H7 (cell line): ENCODE results near the gene C4orf46. TPM values are rescaled to one million over a fixed set of nuclear protein-coding genes. Genes with fewer than 3 reads are reported as not detected.
"Not testable (repeated sequence)": the region's sequence is repeated elsewhere in the genome, so short reads cannot be mapped to it uniquely, and the experiment has no call there.

ENCODE experiments used
- DNase-seq: peaks from one replicate; pipeline ENCODE4 v3.0.0; 2012
- H3K27me3 ChIP-seq: 2 replicates; pipeline ENCODE4 v1.6.0; 2011; ENCODE audit warnings: mild to moderate bottlenecking, low read length; ENCODE audit not compliant: control insufficient read depth, insufficient read depth
- H3K36me3 ChIP-seq: replicated peaks from 2 replicates; pipeline ENCODE4 v1.5.1; 2011; ENCODE audit warnings: low read length; ENCODE audit not compliant: control insufficient read depth, insufficient read depth
- H3K4me3 ChIP-seq: 2 replicates; pipeline ENCODE4 v1.5.1; 2011; ENCODE audit warnings: low read depth, mild to moderate bottlenecking, control low read depth, low read length, moderate library complexity; ENCODE audit not compliant: insufficient read depth
- total RNA-seq: library from RNA; depleted of rRNA; stranded (reverse); fragments of >200 nt; shearing (Covaris generic); gene quantifications from 2 replicates; pipeline ENCODE4 v1.2.3, GENCODE V29; 2014; rRNA removed

C4orf46 gene
- 32.9 and 35.8 TPM in 2 replicates for total RNA-seq

- peaks cover 1% of the 10 kb centered on the region; the same call in 1 of the 2 replicates for H3K36me3 ChIP-seq
Measured at GRCh38 chr4:158671665-158671914, at the start of gene C4orf46. C4orf46 (minus strand) TSS chr4:158671887; CDS start chr4:158671801, 86 bp downstream.

GRCh38 chr4:158715802-158716201, 44.1 kb upstream of the C4orf46 start:
- no peaks in the 10 kb centered on the region for H3K27me3 ChIP-seq
- peaks cover 14% of the 10 kb centered on the region for H3K36me3 ChIP-seq
- no peak for DNase-seq
- H3K4me3 ChIP-seq, result no peak overlapping the region

More at GRCh38 chr4:158671665-158671914, at the start of gene C4orf46:
- no peak for DNase-seq
- H3K4me3 ChIP-seq, result peak within 1 kb of the TSS; percentile 89
- H3K27me3 ChIP-seq, result no peaks in the 10 kb centered on the region

GRCh38 chr4:158714937-158715336, 43.2 kb upstream of the C4orf46 start:
- Histone ChIP-seq H3K36me3 (peaks cover 12% of the 10 kb centered on the region), H3K4me3 (no peak overlapping the region), H3K27me3 (no peaks in the 10 kb centered on the region)
- no peak for DNase-seq

GRCh38 chr4:158712622-158713021, 40.9 kb upstream of the C4orf46 start:
- not testable (repeated sequence) for DNase-seq, H3K27me3 ChIP-seq, H3K4me3 ChIP-seq
- peaks cover 11% of the 10 kb centered on the region for H3K36me3 ChIP-seq

- peaks cover 11% of the 10 kb centered on the region for H3K36me3 ChIP-seq
- no peak for DNase-seq
- H3K27me3 ChIP-seq, result no peaks in the 10 kb centered on the region
- H3K4me3 ChIP-seq, result no peak overlapping the region
Measured at GRCh38 chr4:158710814-158711213, 39.1 kb upstream of the C4orf46 start.

GRCh38 chr4:158704274-158704673, 32.6 kb upstream of the C4orf46 start:
- peaks cover 2% of the 10 kb centered on the region for H3K36me3 ChIP-seq
- H3K27me3 ChIP-seq, result no peaks in the 10 kb centered on the region
- DNase-seq, result no peak
- H3K4me3 ChIP-seq, result no peak overlapping the region

GRCh38 chr4:158688813-158689212, 17.1 kb upstream of the C4orf46 start:
- Histone ChIP-seq H3K27me3 (no peaks in the 10 kb centered on the region), H3K36me3 (no peaks in the 10 kb centered on the region; the same call in 1 of the 2 replicates), H3K4me3 (no peak overlapping the region)
- DNase-seq, result no peak

GRCh38 chr4:158682066-158682465, 10.4 kb upstream of the C4orf46 start:
- DNase-seq, result no peak
- H3K27me3 ChIP-seq, result no peaks in the 10 kb centered on the region

GRCh38 chr4:158681629-158682028, 9.9 kb upstream of the C4orf46 start:
- Histone ChIP-seq H3K4me3 (no peak overlapping the region), H3K27me3 (no peaks in the 10 kb centered on the region), H3K36me3 (no peaks in the 10 kb centered on the region; the same call in 1 of the 2 replicates)
- DNase-seq, result no peak

More at GRCh38 chr4:158682066-158682465, 10.4 kb upstream of the C4orf46 start:
- Histone ChIP-seq H3K4me3 (no peak overlapping the region), H3K36me3 (no peaks in the 10 kb centered on the region; the same call in 1 of the 2 replicates)

- Histone ChIP-seq H3K36me3 (no peaks in the 10 kb centered on the region), H3K4me3 (no peak overlapping the region), H3K27me3 (no peaks in the 10 kb centered on the region)
- no peak for DNase-seq
Measured at GRCh38 chr4:158678767-158679166, 7.1 kb upstream of the C4orf46 start.

- Histone ChIP-seq H3K36me3 (no peaks in the 10 kb centered on the region), H3K27me3 (no peaks in the 10 kb centered on the region), H3K4me3 (no peak overlapping the region)
- DNase-seq, result no peak
Measured at GRCh38 chr4:158676076-158676475, 4.4 kb upstream of the C4orf46 start.

GRCh38 chr4:158673633-158674032, 1.9 kb upstream of the C4orf46 start:
- no peak overlapping the region for H3K4me3 ChIP-seq
- DNase-seq, result no peak
- H3K27me3 ChIP-seq, result no peaks in the 10 kb centered on the region
- peaks cover 1% of the 10 kb centered on the region; the same call in 1 of the 2 replicates for H3K36me3 ChIP-seq

- H3K4me3 ChIP-seq, result peak within 1 kb of the TSS; percentile 89
- peaks cover 1% of the 10 kb centered on the region; the same call in 1 of the 2 replicates for H3K36me3 ChIP-seq
- H3K27me3 ChIP-seq, result no peaks in the 10 kb centered on the region
- DNase-seq, result peak; percentile 93
Measured at GRCh38 chr4:158671915-158672806, 474 bp upstream of the C4orf46 start, which contains the start of gene ETFDH. ETFDH (plus strand) TSS chr4:158672296; CDS start chr4:158672457, 161 bp downstream.

- peak; percentile 72 for DNase-seq
- Histone ChIP-seq H3K36me3 (peaks cover 1% of the 10 kb centered on the region; the same call in 1 of the 2 replicates), H3K27me3 (no peaks in the 10 kb centered on the region), H3K4me3 (peak overlapping the region; percentile 89)
Measured at GRCh38 chr4:158670975-158671664, 567 bp downstream of the C4orf46 start.

- Histone ChIP-seq H3K4me3 (no peak overlapping the region), H3K36me3 (peaks cover 1% of the 10 kb centered on the region; the same call in 1 of the 2 replicates), H3K27me3 (no peaks in the 10 kb centered on the region)
- DNase-seq, result no peak
Measured at GRCh38 chr4:158669310-158669709, 2.4 kb downstream of the C4orf46 start.
